ENCODE results near the gene ARV1. TPM values are rescaled to one million over a fixed set of nuclear protein-coding genes. Genes with fewer than 3 reads are reported as not detected.

ARV1 gene
- total RNA-seq, 1 experiment from 2014 or later = 8.0 TPM

DNA sequence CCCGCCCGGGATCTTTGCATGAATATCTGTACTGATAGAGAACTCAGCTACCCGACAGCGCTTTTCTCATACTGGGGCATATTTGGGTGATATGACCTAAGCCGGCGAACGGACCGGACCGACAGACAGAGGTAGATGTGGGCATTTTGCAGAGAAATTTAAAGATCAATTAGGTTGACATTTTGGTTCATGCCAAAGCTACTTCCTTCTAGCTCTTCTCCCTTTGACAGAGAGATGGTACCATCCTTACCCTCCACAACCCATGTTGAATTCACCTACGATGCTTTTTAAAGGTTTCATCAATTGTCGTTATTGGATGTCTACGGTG is 459 bp downstream of the ARV1 start:
- H4K5ac ChIP-seq (ENCODE audit: insufficient read length, low read depth, low read length) = no peak overlapping the region
- no peak overlapping the region for H3K56ac ChIP-seq (ENCODE audit: insufficient read length, low read depth, low read length)
- H3K4me2 ChIP-seq (ENCODE audit: insufficient read depth, insufficient read length, low read length) = peak overlapping the region; percentile 56
- H3K4ac ChIP-seq (ENCODE audit: low read depth, low read length) = no peak overlapping the region
- H3K27ac ChIP-seq (ENCODE audit: insufficient read length, low read depth, low read length) = no peak overlapping the region
- TF ChIP-seq, protein P1, sequence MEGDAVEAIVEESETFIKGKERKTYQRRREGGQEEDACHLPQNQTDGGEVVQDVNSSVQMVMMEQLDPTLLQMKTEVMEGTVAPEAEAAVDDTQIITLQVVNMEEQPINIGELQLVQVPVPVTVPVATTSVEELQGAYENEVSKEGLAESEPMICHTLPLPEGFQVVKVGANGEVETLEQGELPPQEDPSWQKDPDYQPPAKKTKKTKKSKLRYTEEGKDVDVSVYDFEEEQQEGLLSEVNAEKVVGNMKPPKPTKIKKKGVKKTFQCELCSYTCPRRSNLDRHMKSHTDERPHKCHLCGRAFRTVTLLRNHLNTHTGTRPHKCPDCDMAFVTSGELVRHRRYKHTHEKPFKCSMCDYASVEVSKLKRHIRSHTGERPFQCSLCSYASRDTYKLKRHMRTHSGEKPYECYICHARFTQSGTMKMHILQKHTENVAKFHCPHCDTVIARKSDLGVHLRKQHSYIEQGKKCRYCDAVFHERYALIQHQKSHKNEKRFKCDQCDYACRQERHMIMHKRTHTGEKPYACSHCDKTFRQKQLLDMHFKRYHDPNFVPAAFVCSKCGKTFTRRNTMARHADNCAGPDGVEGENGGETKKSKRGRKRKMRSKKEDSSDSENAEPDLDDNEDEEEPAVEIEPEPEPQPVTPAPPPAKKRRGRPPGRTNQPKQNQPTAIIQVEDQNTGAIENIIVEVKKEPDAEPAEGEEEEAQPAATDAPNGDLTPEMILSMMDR (conservative IDR thresholded peaks at IDR 0.05) = no peak
- DNase-seq = no peak
- no peak overlapping the region for H2BK120ac ChIP-seq (ENCODE audit: low read depth, low read length, poor library complexity, severe bottlenecking)
- H3K18ac ChIP-seq (ENCODE audit: insufficient read length, low read depth, low read length) = no peak overlapping the region
- H2AK5ac ChIP-seq (ENCODE audit: insufficient read length, low read length) = no peak overlapping the region
- peaks cover 0 to 2% (median 0%) of the 10 kb centered on the region in 3 experiments; a peak in 1 of 7 replicates for H3K36me3 Mint-ChIP-seq (ENCODE audit: insufficient read depth in 1 of 3, low read depth in 3 of 3)
- H3K27me3 ChIP-seq (ENCODE audit: insufficient read depth, low read length) = peaks cover 37% of the 10 kb centered on the region
- no peaks in the 10 kb centered on the region for H4K20me1 ChIP-seq (ENCODE audit: control insufficient read depth, insufficient read depth, insufficient read length)
- peak overlapping the region; percentile 49 for H3K9ac ChIP-seq (ENCODE audit: extremely low read depth, insufficient read length, low read length)
- H3K4me1 Mint-ChIP-seq = peaks cover 17 to 25% of the 10 kb centered on the region in 2 experiments
- no peak overlapping the region for H3K23ac ChIP-seq (ENCODE audit: insufficient read length, low read depth, low read length)
- H3K79me2 ChIP-seq (ENCODE audit: insufficient read depth, low read length) = no peaks in the 10 kb centered on the region
- no peak overlapping the region for H2BK20ac ChIP-seq (ENCODE audit: low read depth, low read length, poor library complexity, severe bottlenecking)
- peaks cover 22% of the 10 kb centered on the region for H3K27me3 Mint-ChIP-seq (ENCODE audit: low read depth)
- H3K23me2 ChIP-seq (ENCODE audit: insufficient read length, low read depth, low read length, poor library complexity, severe bottlenecking) = peaks cover 9% of the 10 kb centered on the region
- H3K9me3 ChIP-seq (ENCODE audit: control insufficient read depth, low read depth, low read length) = no peaks in the 10 kb centered on the region
- peak overlapping the region in 1 of 3 experiments; percentile 36; a peak in 1 of 7 replicates for H3K27ac Mint-ChIP-seq
- no peak overlapping the region for H2AFZ ChIP-seq (ENCODE audit: low read length)
- no peak overlapping the region for H2BK12ac ChIP-seq (ENCODE audit: insufficient read length, low read depth, low read length)
- no peak overlapping the region for H2BK15ac ChIP-seq (ENCODE audit: low read depth, low read length)
- peak overlapping the region; percentile 95 to 97 for H3K4me3 Mint-ChIP-seq
- no peaks in the 10 kb centered on the region; a peak in 1 of 5 replicates for H3K9me3 Mint-ChIP-seq
- no CpG with 5 or more reads among the region's 12 CpGs for WGBS (ENCODE audit: extremely low coverage, insufficient read length, low lambda C conversion rate)
- no peak overlapping the region for H3T11ph ChIP-seq (ENCODE audit: low read length)
- no peak overlapping the region for H4K8ac ChIP-seq (replicated peaks; ENCODE audit: insufficient read length, low read depth, low read length)
- no peak overlapping the region for H2BK5ac ChIP-seq (ENCODE audit: insufficient read length, low read length)
- H4K91ac ChIP-seq (ENCODE audit: insufficient read length, low read depth, low read length) = no peak overlapping the region
- H3K79me1 ChIP-seq (ENCODE audit: insufficient read depth, low read depth, low read length, poor library complexity, severe bottlenecking) = no peaks in the 10 kb centered on the region
- H3K14ac ChIP-seq (ENCODE audit: insufficient read depth, low read length) = no peak overlapping the region
- H3K4me1 ChIP-seq (ENCODE audit: insufficient read depth, low read length) = no peaks in the 10 kb centered on the region
